Gastrocnemius medialis (tissue), 4 donors: ENCODE results near the gene TXLNG.
"Not testable (repeated sequence)": the region's sequence is repeated elsewhere in the genome, so short reads cannot be mapped to it uniquely, and the experiment has no call there.

Source experiments
- POLR2A ChIP-seq, 2 donors: fragments of 450-650 bp; IDR thresholded peaks; one replicate each; pipeline ENCODE4 v1.6.1; 2017; ENCODE audit warnings: antibody characterized with exemption in 2 of 2, mild to moderate bottlenecking in 2 of 2, moderate library complexity in 2 of 2
- TF ChIP-seq, protein P1 (sequence below), 5 experiments: fragments of 450-650 bp in 3 of 5; fragments of 200-600 bp in 2 of 5; sonication (generic) in 2 of 5; IDR thresholded peaks in 4 of 5; conservative IDR thresholded peaks in 1 of 5; 1 replicate in 4 of 5; 2 replicates in 1 of 5; pipeline ENCODE4 v1.5.1; 2016 to 2019; ENCODE audit warnings: antibody characterized with exemption in 5 of 5, mild to moderate bottlenecking in 3 of 5, moderate library complexity in 3 of 5

DNA sequence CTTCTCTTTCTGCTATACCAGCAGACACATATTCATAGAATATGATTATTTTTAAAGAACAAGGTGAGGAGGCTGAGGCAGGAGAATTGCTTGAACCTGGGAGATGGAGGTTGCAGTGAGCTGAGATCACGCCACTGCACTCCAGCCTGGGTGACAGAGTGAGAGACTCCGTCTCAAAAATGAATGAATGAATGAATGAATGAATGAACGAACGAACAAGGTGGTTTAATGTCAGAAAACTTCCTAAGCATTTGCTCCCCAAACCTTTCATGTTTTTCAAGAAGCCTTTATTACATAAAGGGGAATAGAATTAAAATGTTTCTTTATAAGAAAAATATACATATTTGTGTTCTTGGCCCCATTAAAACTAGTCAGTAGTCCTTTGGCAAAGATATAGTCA is 24.8 kb upstream of the TXLNG start:
- TF ChIP-seq, protein P1, sequence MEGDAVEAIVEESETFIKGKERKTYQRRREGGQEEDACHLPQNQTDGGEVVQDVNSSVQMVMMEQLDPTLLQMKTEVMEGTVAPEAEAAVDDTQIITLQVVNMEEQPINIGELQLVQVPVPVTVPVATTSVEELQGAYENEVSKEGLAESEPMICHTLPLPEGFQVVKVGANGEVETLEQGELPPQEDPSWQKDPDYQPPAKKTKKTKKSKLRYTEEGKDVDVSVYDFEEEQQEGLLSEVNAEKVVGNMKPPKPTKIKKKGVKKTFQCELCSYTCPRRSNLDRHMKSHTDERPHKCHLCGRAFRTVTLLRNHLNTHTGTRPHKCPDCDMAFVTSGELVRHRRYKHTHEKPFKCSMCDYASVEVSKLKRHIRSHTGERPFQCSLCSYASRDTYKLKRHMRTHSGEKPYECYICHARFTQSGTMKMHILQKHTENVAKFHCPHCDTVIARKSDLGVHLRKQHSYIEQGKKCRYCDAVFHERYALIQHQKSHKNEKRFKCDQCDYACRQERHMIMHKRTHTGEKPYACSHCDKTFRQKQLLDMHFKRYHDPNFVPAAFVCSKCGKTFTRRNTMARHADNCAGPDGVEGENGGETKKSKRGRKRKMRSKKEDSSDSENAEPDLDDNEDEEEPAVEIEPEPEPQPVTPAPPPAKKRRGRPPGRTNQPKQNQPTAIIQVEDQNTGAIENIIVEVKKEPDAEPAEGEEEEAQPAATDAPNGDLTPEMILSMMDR (IDR thresholded peaks at IDR 0.05 in 4 of 5, conservative IDR thresholded peaks at IDR 0.05 in 1 of 5), result not testable (repeated sequence)
- not testable (repeated sequence) for TF ChIP-seq POLR2A (IDR thresholded peaks at IDR 0.05)
